Spleen (tissue), 7 donors: ENCODE results near the gene GGT6.

Experiments
- CTCF ChIP-seq, 11 experiments: fragments of 200-600 bp in 7 of 11; fragments of 450-650 bp in 4 of 11; sonication (generic) in 4 of 11; IDR thresholded peaks in 8 of 11; conservative IDR thresholded peaks in 3 of 11; 1 replicate in 7 of 11; 2 replicates in 4 of 11; pipeline versions ENCODE4 v1.4.0 to v1.8.0; 2016 to 2021; ENCODE audit warnings: antibody characterized with exemption in 11 of 11, inconsistent platforms in 4 of 11, mild to moderate bottlenecking in 1 of 11
- POLR2A ChIP-seq, 3 donors: fragments of 450-650 bp; IDR thresholded peaks; one replicate each; pipeline ENCODE4 v1.5.1; 2017; ENCODE audit warnings: antibody characterized with exemption in 3 of 3, mild to moderate bottlenecking in 1 of 3
- POLR2AphosphoS5 ChIP-seq, 3 donors: sonication (generic); formaldehyde crosslinking; IDR thresholded peaks; one replicate each; pipeline ENCODE4 v1.5.1; 2017; ENCODE audit warnings: antibody characterized with exemption in 3 of 3
- donor health status: DM: no; HTN: no; CAD: no; lungs with moderate emphysema.
- donor health status: DM: no; HTN: no; CAD: no.
- donor health status: DM: no; HTN: no; CAD: no.

- TF ChIP-seq POLR2AphosphoS5 (IDR thresholded peaks at IDR 0.05) (no peak), CTCF (IDR thresholded peaks at IDR 0.05 in 8 of 11, conservative IDR thresholded peaks at IDR 0.05 in 3 of 11) (no peak), POLR2A (IDR thresholded peaks at IDR 0.05) (no peak)
These were observed 15.8 kb upstream of the GGT6 start for GRCh38 chr17:4576161-4576558.
